ENCODE results near the gene AAGAB.
"Not testable (repeated sequence)": the region's sequence is repeated elsewhere in the genome, so short reads cannot be mapped to it uniquely, and the experiment has no call there.

The AAGAB gene

GRCh38 chr15:67249830-67250229, 4.6 kb downstream of the AAGAB start:
- no peak overlapping the region for H3K4me3 ChIP-seq (ENCODE audit: low read depth, low read length)
- TF ChIP-seq, protein P1, sequence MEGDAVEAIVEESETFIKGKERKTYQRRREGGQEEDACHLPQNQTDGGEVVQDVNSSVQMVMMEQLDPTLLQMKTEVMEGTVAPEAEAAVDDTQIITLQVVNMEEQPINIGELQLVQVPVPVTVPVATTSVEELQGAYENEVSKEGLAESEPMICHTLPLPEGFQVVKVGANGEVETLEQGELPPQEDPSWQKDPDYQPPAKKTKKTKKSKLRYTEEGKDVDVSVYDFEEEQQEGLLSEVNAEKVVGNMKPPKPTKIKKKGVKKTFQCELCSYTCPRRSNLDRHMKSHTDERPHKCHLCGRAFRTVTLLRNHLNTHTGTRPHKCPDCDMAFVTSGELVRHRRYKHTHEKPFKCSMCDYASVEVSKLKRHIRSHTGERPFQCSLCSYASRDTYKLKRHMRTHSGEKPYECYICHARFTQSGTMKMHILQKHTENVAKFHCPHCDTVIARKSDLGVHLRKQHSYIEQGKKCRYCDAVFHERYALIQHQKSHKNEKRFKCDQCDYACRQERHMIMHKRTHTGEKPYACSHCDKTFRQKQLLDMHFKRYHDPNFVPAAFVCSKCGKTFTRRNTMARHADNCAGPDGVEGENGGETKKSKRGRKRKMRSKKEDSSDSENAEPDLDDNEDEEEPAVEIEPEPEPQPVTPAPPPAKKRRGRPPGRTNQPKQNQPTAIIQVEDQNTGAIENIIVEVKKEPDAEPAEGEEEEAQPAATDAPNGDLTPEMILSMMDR (IDR thresholded peaks at IDR 0.05; ENCODE audit: borderline replicate concordance, insufficient read depth, low read depth, low read length): no peak

GRCh38 chr15:67248011-67248505, 6.4 kb downstream of the AAGAB start:
- no peak overlapping the region for H3K4me3 ChIP-seq (ENCODE audit: low read depth, low read length)
- TF ChIP-seq, protein P1 (IDR thresholded peaks at IDR 0.05; ENCODE audit: borderline replicate concordance, insufficient read depth, low read depth, low read length): no peak

DNA sequence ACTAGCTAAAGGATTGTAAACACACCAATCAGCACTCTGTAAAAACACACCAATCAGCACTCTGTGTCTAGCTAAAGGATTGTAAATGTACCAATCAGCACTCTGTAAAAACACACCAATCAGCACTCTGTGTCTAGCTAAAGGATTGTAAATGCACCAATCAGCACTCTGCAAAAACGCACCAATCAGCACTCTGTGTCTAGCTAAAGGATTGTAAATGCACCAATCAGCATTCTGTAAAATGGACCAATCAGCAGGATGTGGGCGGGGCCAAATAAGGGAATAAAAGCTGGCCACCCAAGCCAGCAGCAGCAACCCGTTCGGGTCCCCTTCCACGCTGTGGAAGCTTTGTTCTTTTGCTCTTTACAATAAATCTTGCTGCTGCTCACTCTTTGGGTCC, 7.9 kb downstream of the AAGAB start:
- H3K4me3 ChIP-seq (ENCODE audit: low read depth, low read length): not testable (repeated sequence)

GRCh38 chr15:67244971-67245478, 9.4 kb downstream of the AAGAB start:
- TF ChIP-seq, protein P1 (IDR thresholded peaks at IDR 0.05; ENCODE audit: borderline replicate concordance, insufficient read depth, low read depth, low read length): no peak
- no peak overlapping the region for H3K4me3 ChIP-seq (ENCODE audit: low read depth, low read length)

- no peak overlapping the region for H3K4me3 ChIP-seq (ENCODE audit: low read depth, low read length)
- TF ChIP-seq, protein P1 (IDR thresholded peaks at IDR 0.05; ENCODE audit: borderline replicate concordance, insufficient read depth, low read depth, low read length): no peak
Measured at GRCh38 chr15:67242708-67243111, 11.8 kb downstream of the AAGAB start.

GRCh38 chr15:67241132-67241855, 13.2 kb downstream of the AAGAB start:
- TF ChIP-seq, protein P1 (IDR thresholded peaks at IDR 0.05; ENCODE audit: borderline replicate concordance, insufficient read depth, low read depth, low read length): no peak
- H3K4me3 ChIP-seq (ENCODE audit: low read depth, low read length): no peak overlapping the region

DNA sequence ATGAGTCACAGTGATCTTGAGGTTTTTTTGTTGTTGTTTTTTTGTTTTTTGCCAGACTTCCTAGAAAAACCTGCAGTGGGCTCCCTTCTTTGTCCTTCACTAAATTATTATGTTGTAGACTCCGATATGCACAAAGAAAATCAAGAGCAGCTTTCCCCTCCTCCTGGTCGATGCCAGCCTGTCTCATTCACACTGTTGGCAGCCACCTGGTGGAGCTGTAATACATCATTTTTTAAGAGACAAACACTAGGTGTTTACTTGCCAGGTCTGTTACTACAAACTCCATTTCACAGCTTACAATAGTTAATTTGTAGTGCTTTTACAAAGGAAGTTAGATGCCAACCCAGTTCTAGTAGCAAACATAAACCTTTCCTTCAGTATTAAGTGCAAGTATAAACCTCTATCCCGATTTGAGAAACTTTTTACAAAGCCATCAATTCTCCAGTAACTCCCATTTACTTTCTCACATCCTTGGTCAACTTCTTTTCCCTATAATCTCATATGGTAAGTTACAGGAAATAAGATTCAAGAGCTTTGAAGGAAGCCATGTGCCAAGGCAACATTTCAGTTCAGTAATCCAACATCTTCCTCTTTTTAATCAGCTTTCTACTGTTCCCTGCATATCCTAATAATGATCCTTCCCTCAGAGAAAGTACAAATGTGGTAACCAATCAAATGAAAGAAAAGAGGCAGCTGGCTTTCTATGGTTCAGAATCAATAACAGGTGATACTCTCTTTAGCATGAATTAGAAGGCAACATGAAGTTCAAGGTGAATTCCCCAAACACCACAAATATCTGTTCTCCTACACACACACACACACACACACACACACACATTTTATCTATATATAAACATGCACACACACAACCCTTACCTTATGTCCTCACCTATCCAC, 14.0 kb downstream of the AAGAB start:
- H3K4me3 ChIP-seq (ENCODE audit: low read depth, low read length): no peak overlapping the region
- TF ChIP-seq, protein P1 (IDR thresholded peaks at IDR 0.05; ENCODE audit: borderline replicate concordance, insufficient read depth, low read depth, low read length): no peak

Measured in GM12875 (cell line).